ENCODE measurements around the gene ITIH4. TPM values are rescaled to one million over a fixed set of nuclear protein-coding genes. Genes with fewer than 3 reads are reported as not detected.

The ITIH4 gene
- 38.5 and 38.7 TPM in 2 replicates for total RNA-seq
- 8.6 TPM for total RNA-seq (2013)
- 21.5 and 34.3 TPM in 2 replicates for polyA plus RNA-seq
- 9.2 and 14.2 TPM in 2 replicates for polyA minus RNA-seq

DNA sequence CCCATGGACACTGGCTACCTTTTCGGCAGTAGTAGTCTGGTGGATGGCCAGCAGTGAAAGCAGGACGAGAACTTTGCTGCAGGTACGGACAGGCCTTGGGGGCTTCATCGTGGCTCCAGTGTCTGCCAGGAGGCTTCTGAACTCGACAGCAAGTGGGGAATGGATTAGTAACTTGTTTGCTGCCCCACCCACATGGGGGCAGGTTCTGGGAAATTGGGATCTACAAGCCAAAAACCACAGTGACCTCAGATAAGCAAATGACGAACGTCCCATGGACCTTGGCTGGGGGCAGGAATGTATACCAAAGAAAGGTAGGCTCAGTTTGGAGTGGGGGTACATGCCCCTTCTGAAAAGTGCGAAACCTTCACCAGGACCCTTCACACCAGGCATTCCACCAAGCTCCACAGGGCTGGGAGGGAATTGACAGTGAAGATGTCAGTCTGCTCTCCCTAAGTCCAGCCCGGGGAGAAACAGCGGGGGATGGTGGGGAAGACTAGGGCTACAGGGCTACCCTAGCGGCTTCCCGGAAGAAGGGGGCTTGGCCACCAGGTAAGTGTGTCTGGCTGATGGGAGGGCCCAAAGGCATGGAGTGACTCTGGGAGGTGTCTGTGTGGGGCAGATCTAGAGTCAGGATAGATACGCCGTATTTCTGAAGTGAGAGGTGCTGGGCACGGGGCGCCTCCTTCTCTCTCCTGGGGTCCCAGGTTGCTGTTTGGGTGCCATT lies at the start of gene ITIH4:
ITIH4 (minus strand) TSS at position 138 of the 724 bp plus-strand sequence; CDS start at position 108, 30 bp downstream.
- Histone ChIP-seq H4K20me1 (ENCODE audit: control insufficient read depth, insufficient read depth, low read length, poor library complexity, severe bottlenecking) (no peaks in the 10 kb centered on the region), H3K27ac (ENCODE audit: low read length in 2 of 2) (no peak within 1 kb of the TSS), H3K79me2 (ENCODE audit: control insufficient read depth, insufficient read depth, low read length) (no peaks in the 10 kb centered on the region), H3K9ac (ENCODE audit: low read length) (no peak within 1 kb of the TSS), H3K9me3 (ENCODE audit: control extremely low read depth in 1 of 3, control insufficient read depth in 2 of 3, insufficient read depth in 1 of 3, low read length in 2 of 3) (no peaks in the 10 kb centered on the region), H3K4me2 (replicated peaks; ENCODE audit: low read depth, low read length, poor library complexity, severe bottlenecking) (no peak within 1 kb of the TSS), H2AFZ (ENCODE audit: insufficient read depth, low read depth, low read length, poor library complexity, severe bottlenecking) (no peak within 1 kb of the TSS), H3K4me3 (ENCODE audit: control extremely low read depth in 1 of 5, extremely low read depth in 1 of 5, insufficient read depth in 1 of 5, low read depth in 2 of 5, low read length in 4 of 5) (no peak within 1 kb of the TSS), H3K36me3 (replicated peaks in 1 of 2; ENCODE audit: control extremely low read depth in 1 of 2, control insufficient read depth in 1 of 2, extremely low read depth in 1 of 2, insufficient read depth in 2 of 2, low read length in 1 of 2) (peaks cover 0 to 10% of the 10 kb centered on the region in 2 experiments), H3K27me3 (replicated peaks in 1 of 4; ENCODE audit: control extremely low read depth in 1 of 4, control insufficient read depth in 3 of 4, insufficient read depth in 4 of 4, low read length in 3 of 4) (no peaks in the 10 kb centered on the region), H3K4me1 (ENCODE audit: control insufficient read depth in 2 of 2, insufficient read depth in 2 of 2, low read length in 2 of 2) (no peaks in the 10 kb centered on the region)
- no peak within 1 kb of the TSS for H3K4me3 Mint-ChIP-seq
- H3K4me1 Mint-ChIP-seq = no peaks in the 10 kb centered on the region
- WGBS (ENCODE audit: insufficient coverage) = 98% methylated on average over 12 of the region's 16 CpGs
- H3K27ac Mint-ChIP-seq = no peak within 1 kb of the TSS
- intact Hi-C loops (cut with micrococcal nuclease) = no loop called here
- TF ChIP-seq EZH2 (IDR thresholded peaks at IDR 0.05; ENCODE audit: borderline replicate concordance, insufficient read depth, low read depth, low read length, poor library complexity, severe bottlenecking) = no peak
- no peak for TF ChIP-seq CTCF (IDR thresholded peaks at IDR 0.05)
- POLR2A ChIA-PET = no interaction called here
- H3K9me3 Mint-ChIP-seq (ENCODE audit: insufficient read depth) = no peaks in the 10 kb centered on the region
- no peaks in the 10 kb centered on the region for H3K27me3 Mint-ChIP-seq
- CTCF ChIA-PET = no interaction called here
- DNase-seq = no peak
- no peak for ATAC-seq (ENCODE audit: low read depth)

- Mint-ChIP-seq H3K27ac (no peak overlapping the region), H3K4me3 (no peak overlapping the region), H3K9me3 (ENCODE audit: insufficient read depth) (no peaks in the 10 kb centered on the region), H3K27me3 (no peaks in the 10 kb centered on the region), H3K4me1 (peaks cover 9% of the 10 kb centered on the region)
- Histone ChIP-seq H3K36me3 (replicated peaks in 1 of 2; ENCODE audit: control extremely low read depth in 1 of 2, control insufficient read depth in 1 of 2, extremely low read depth in 1 of 2, insufficient read depth in 2 of 2, low read length in 1 of 2) (peaks cover 0 to 6% of the 10 kb centered on the region in 2 experiments), H4K20me1 (ENCODE audit: control insufficient read depth, insufficient read depth, low read length, poor library complexity, severe bottlenecking) (peaks cover 17% of the 10 kb centered on the region), H3K9ac (ENCODE audit: low read length) (no peak overlapping the region), H3K27me3 (replicated peaks in 1 of 4; ENCODE audit: control extremely low read depth in 1 of 4, control insufficient read depth in 3 of 4, insufficient read depth in 4 of 4, low read length in 3 of 4) (no peaks in the 10 kb centered on the region), H2AFZ (ENCODE audit: insufficient read depth, low read depth, low read length, poor library complexity, severe bottlenecking) (no peak overlapping the region), H3K4me1 (ENCODE audit: control insufficient read depth in 2 of 2, insufficient read depth in 2 of 2, low read length in 2 of 2) (peaks cover 0 to 2% of the 10 kb centered on the region in 2 donors), H3K27ac (ENCODE audit: low read length in 2 of 2) (no peak overlapping the region), H3K79me2 (ENCODE audit: control insufficient read depth, insufficient read depth, low read length) (peaks cover 39% of the 10 kb centered on the region), H3K9me3 (ENCODE audit: control extremely low read depth in 1 of 3, control insufficient read depth in 2 of 3, insufficient read depth in 1 of 3, low read length in 2 of 3) (no peaks in the 10 kb centered on the region), H3K4me3 (ENCODE audit: control extremely low read depth in 1 of 5, extremely low read depth in 1 of 5, insufficient read depth in 1 of 5, low read depth in 2 of 5, low read length in 4 of 5) (no peak overlapping the region), H3K4me2 (replicated peaks; ENCODE audit: low read depth, low read length, poor library complexity, severe bottlenecking) (no peak overlapping the region)
- ATAC-seq (ENCODE audit: low read depth) = no peak
- intact Hi-C loops (cut with micrococcal nuclease) = no loop called here
- 96% methylated on average over 4 of the region's 5 CpGs for WGBS (ENCODE audit: insufficient coverage)
- ChIA-PET CTCF (interaction anchor here (1.0 kb wide), 1 partner anchor 193 kb away, joined by 3 read pairs; no protein-coding TSS in a partner anchor), POLR2A (no interaction called here)
- no peak for DNase-seq
- TF ChIP-seq EZH2 (IDR thresholded peaks at IDR 0.05; ENCODE audit: borderline replicate concordance, insufficient read depth, low read depth, low read length, poor library complexity, severe bottlenecking) (no peak), CTCF (IDR thresholded peaks at IDR 0.05) (no peak)
These were observed 49.6 kb upstream of the ITIH4 start for GRCh38 chr3:52880047-52880446.

Measured in B cell (primary cell).